Activated T-cell treated with anti-CD3 and anti-CD28 coated beads for 24 hours (primary cell): Measurements from ENCODE around the gene PRDM16.
"Not testable (repeated sequence)": the region's sequence is repeated elsewhere in the genome, so short reads cannot be mapped to it uniquely, and the experiment has no call there.

Experiments used
- DNase-seq: peaks from one replicate; pipeline ENCODE4 v3.0.0-alpha.2; 2020; ENCODE audit warnings: low read depth

Gene PRDM16

GRCh38 chr1:3082051-3082450 is 13.0 kb downstream of the PRDM16 start:
- DNase-seq: no peak

- DNase-seq: no peak
Measured at GRCh38 chr1:3082571-3083516, 13.8 kb downstream of the PRDM16 start.

GRCh38 chr1:3084154-3084553 is 15.2 kb downstream of the PRDM16 start:
- DNase-seq: no peak

GRCh38 chr1:3084726-3085125 is 15.7 kb downstream of the PRDM16 start:
- no peak for DNase-seq

- no peak for DNase-seq
Measured at GRCh38 chr1:3085721-3086120, 16.7 kb downstream of the PRDM16 start.

- DNase-seq: no peak
Measured at GRCh38 chr1:3086272-3086974, 17.4 kb downstream of the PRDM16 start.

- no peak for DNase-seq
Measured at GRCh38 chr1:3087049-3087448, 18.0 kb downstream of the PRDM16 start.

GRCh38 chr1:3087946-3088668 is 19.1 kb downstream of the PRDM16 start:
- not testable (repeated sequence) for DNase-seq

GRCh38 chr1:3089490-3089889 is 20.5 kb downstream of the PRDM16 start:
- no peak for DNase-seq

GRCh38 chr1:3091334-3091733 is 22.3 kb downstream of the PRDM16 start:
- no peak for DNase-seq

GRCh38 chr1:3092530-3092929 is 23.5 kb downstream of the PRDM16 start:
- no peak for DNase-seq

GRCh38 chr1:3093898-3094626 is 25.1 kb downstream of the PRDM16 start:
- no peak for DNase-seq

- DNase-seq: no peak
Measured at GRCh38 chr1:3094863-3095780, 26.1 kb downstream of the PRDM16 start.

- DNase-seq: no peak
Measured at GRCh38 chr1:3096345-3096744, 27.3 kb downstream of the PRDM16 start.

GRCh38 chr1:3097231-3097630 is 28.2 kb downstream of the PRDM16 start:
- no peak for DNase-seq

GRCh38 chr1:3097861-3098260 is 28.9 kb downstream of the PRDM16 start:
- DNase-seq: no peak

- DNase-seq: no peak
Measured at GRCh38 chr1:3099861-3100260, 30.9 kb downstream of the PRDM16 start.

GRCh38 chr1:3101124-3101939 is 32.3 kb downstream of the PRDM16 start:
- DNase-seq: no peak

GRCh38 chr1:3102641-3103040 is 33.6 kb downstream of the PRDM16 start:
- no peak for DNase-seq
